Uterus (tissue), 4 donors: ENCODE measurements around the gene RANBP3. TPM values are rescaled to one million over a fixed set of nuclear protein-coding genes. Genes with fewer than 3 reads are reported as not detected.

Experiments used
- DNase-seq, 2 donors: peaks; one replicate each; pipeline ENCODE4 v3.0.0-alpha.2; 2019 to 2020
- H3K27ac ChIP-seq, 2 donors: fragments of 200-600 bp; sonication (generic); 1 replicate in 1 of 2; 2 replicates in 1 of 2; pipeline ENCODE4 v1.5.1; 2016 to 2018
- H3K27me3 ChIP-seq, 2 donors: fragments of 200-600 bp; sonication (generic); one replicate each; pipeline ENCODE4 v1.5.1; 2018 to 2019; ENCODE audit warnings: control low read depth in 1 of 2
- H3K36me3 ChIP-seq, 2 donors: fragments of 200-600 bp; sonication (generic); one replicate each; pipeline ENCODE4 v1.5.1; 2019; ENCODE audit warnings: control low read depth in 1 of 2
- H3K4me1 ChIP-seq, 2 donors: fragments of 200-600 bp; sonication (generic); one replicate each; pipeline ENCODE4 v1.5.1; 2018 to 2019; ENCODE audit warnings: control low read depth in 1 of 2
- H3K4me3 ChIP-seq, 2 donors: fragments of 200-600 bp; sonication (generic); 1 replicate in 1 of 2; 2 replicates in 1 of 2; pipeline ENCODE4 v1.5.1; 2018 to 2019; ENCODE audit warnings: mild to moderate bottlenecking in 1 of 2
- H3K9me3 ChIP-seq, 2 donors: fragments of 200-600 bp; sonication (generic); one replicate each; pipeline ENCODE4 v1.5.1; 2019; ENCODE audit warnings: control low read depth in 1 of 2
- CTCF ChIP-seq, 4 experiments: fragments of 200-600 bp in 2 of 4; fragments of 450-650 bp in 2 of 4; sonication (generic) in 2 of 4; IDR thresholded peaks; one replicate each; pipeline ENCODE4 v1.5.1; 2016 to 2019; ENCODE audit warnings: antibody characterized with exemption in 4 of 4, mild to moderate bottlenecking in 2 of 4, moderate library complexity in 1 of 4
- POLR2A ChIP-seq, 2 donors: fragments of 450-650 bp; IDR thresholded peaks; one replicate each; pipeline ENCODE4 v1.6.1; 2016; ENCODE audit warnings: antibody characterized with exemption in 2 of 2, mild to moderate bottlenecking in 1 of 2, moderate library complexity in 1 of 2
- intact Hi-C: fragments of 100-400 bp; cut with DNase I; formaldehyde crosslinking; loops from one replicate; pipeline ENCODE4 v1.15.1; 2023; ENCODE audit warnings: low total_unique reads
- total RNA-seq, 4 donors: library from RNA; depleted of rRNA in 3 of 4; stranded (reverse); fragments of >200 nt in 3 of 4; gene quantifications; one replicate each; pipeline versions ENCODE4 v1.1.0 to v1.2.4, GENCODE V29; 2014 to 2023
- donor health status: DM: yes; HTN: yes; CAD: no.

Gene RANBP3
- total RNA-seq, 4 donors from 2014 or later, result 40.9 to 98.1 (median 48.5) TPM

- Histone ChIP-seq H3K4me1 (no peaks in the 10 kb centered on the region), H3K36me3 (no peaks in the 10 kb centered on the region), H3K9me3 (no peaks in the 10 kb centered on the region), H3K27ac (no peak overlapping the region), H3K4me3 (no peak overlapping the region), H3K27me3 (no peaks in the 10 kb centered on the region)
- no peak for DNase-seq
- no peak for TF ChIP-seq POLR2A (IDR thresholded peaks at IDR 0.05)
- no peak for TF ChIP-seq CTCF (IDR thresholded peaks at IDR 0.05)
- intact Hi-C loops, result no loop called here
Measured at GRCh38 chr19:6005321-6006069, 27.6 kb upstream of the RANBP3 start.

DNA sequence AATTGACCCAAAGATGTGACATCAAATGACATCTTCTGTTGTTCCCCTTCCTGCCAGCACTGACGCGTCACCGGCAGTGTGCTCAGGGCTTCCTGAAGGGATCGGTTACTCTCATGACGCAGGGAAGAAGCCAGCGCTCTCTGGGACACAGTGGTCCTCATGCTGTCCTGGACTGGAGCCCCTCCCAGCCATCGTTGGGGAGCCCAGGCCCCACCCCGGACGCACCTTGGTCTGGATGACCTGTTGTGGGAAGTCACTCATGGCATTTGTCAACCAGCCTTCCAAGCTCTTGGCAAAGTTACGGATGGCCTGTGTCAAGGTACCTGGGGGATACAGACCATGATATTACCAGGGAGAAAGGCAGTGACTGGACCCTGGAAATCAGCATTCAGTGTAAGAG is 26.0 kb upstream of the RANBP3 start:
- Histone ChIP-seq H3K4me3 (no peak overlapping the region), H3K27ac (no peak overlapping the region), H3K9me3 (no peaks in the 10 kb centered on the region), H3K36me3 (no peaks in the 10 kb centered on the region), H3K27me3 (no peaks in the 10 kb centered on the region), H3K4me1 (no peaks in the 10 kb centered on the region)
- no peak for DNase-seq
- intact Hi-C loops, result no loop called here
- TF ChIP-seq POLR2A (IDR thresholded peaks at IDR 0.05) (no peak), CTCF (IDR thresholded peaks at IDR 0.05) (no peak)

DNA sequence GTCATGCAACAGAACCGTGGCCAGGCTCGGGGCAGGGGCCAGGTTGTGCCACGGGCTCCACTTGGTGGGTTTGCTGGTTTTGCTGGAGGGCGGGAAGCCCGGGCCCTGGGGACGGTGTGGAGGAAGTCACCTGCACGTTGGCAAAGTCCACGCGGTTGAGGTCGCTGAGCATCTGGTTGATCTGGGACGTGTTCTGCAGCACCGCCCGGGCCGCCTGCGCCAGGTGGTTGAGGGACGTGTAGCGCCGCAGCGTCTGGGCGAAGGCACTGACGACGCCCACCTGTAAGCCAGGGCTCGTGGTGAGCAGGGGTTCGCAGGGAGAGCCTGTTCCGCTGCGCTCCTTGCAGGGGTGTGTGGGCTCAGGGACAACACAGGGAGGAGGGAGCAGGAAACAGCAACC is 24.7 kb upstream of the RANBP3 start:
- intact Hi-C loops, result no loop called here
- H3K4me3 ChIP-seq, result no peak overlapping the region
- DNase-seq, result no peak
- H3K27ac ChIP-seq, result no peak overlapping the region
- H3K4me1 ChIP-seq, result no peaks in the 10 kb centered on the region
- no peaks in the 10 kb centered on the region for H3K9me3 ChIP-seq
- no peaks in the 10 kb centered on the region for H3K36me3 ChIP-seq
- TF ChIP-seq POLR2A (IDR thresholded peaks at IDR 0.05) (no peak), CTCF (IDR thresholded peaks at IDR 0.05) (no peak)
- no peaks in the 10 kb centered on the region for H3K27me3 ChIP-seq

- no peak overlapping the region for H3K27ac ChIP-seq
- H3K9me3 ChIP-seq, result no peaks in the 10 kb centered on the region
- no peak overlapping the region for H3K4me3 ChIP-seq
- no peaks in the 10 kb centered on the region for H3K36me3 ChIP-seq
- TF ChIP-seq CTCF (IDR thresholded peaks at IDR 0.05) (no peak), POLR2A (IDR thresholded peaks at IDR 0.05) (no peak)
- intact Hi-C loops, result no loop called here
- no peaks in the 10 kb centered on the region for H3K4me1 ChIP-seq
- no peaks in the 10 kb centered on the region for H3K27me3 ChIP-seq
- DNase-seq, result no peak
Measured at GRCh38 chr19:6000228-6000847, 22.4 kb upstream of the RANBP3 start.

DNA sequence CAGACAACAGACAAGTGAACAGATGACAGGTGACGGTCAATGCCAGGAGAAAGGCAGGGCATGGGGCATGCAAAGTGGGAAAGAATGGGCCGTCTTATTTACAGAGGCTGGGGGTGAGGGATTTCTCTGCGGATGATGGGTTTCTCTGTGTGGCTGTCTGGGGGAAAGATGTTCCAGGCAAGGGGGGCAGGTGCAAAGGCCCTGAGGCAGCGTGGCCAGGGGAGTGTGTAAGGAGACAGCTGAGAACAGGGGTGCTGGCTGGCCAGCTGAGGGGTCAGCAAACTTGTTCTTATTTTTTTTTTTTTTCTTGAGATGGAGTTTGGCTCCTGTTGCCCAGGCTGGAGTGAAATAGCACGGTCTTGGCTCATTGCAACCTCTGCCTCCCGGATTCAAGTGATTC is 21.8 kb upstream of the RANBP3 start:
- no peak overlapping the region for H3K27ac ChIP-seq
- H3K27me3 ChIP-seq, result no peaks in the 10 kb centered on the region
- DNase-seq, result no peak
- intact Hi-C loops, result no loop called here
- no peaks in the 10 kb centered on the region for H3K9me3 ChIP-seq
- no peaks in the 10 kb centered on the region for H3K4me1 ChIP-seq
- no peak for TF ChIP-seq CTCF (IDR thresholded peaks at IDR 0.05)
- no peak for TF ChIP-seq POLR2A (IDR thresholded peaks at IDR 0.05)
- no peak overlapping the region for H3K4me3 ChIP-seq
- H3K36me3 ChIP-seq, result no peaks in the 10 kb centered on the region
